ENCODE results near the gene CCL28. TPM values are rescaled to one million over a fixed set of nuclear protein-coding genes. Genes with fewer than 3 reads are reported as not detected.
"Not testable (repeated sequence)": the region's sequence is repeated elsewhere in the genome, so short reads cannot be mapped to it uniquely, and the experiment has no call there.

The CCL28 gene
- total and polyA plus RNA-seq, 2 donors (not counting 1 experiment from before 2014, with no cell fraction given) = 1.1 to 2.0 TPM

DNA sequence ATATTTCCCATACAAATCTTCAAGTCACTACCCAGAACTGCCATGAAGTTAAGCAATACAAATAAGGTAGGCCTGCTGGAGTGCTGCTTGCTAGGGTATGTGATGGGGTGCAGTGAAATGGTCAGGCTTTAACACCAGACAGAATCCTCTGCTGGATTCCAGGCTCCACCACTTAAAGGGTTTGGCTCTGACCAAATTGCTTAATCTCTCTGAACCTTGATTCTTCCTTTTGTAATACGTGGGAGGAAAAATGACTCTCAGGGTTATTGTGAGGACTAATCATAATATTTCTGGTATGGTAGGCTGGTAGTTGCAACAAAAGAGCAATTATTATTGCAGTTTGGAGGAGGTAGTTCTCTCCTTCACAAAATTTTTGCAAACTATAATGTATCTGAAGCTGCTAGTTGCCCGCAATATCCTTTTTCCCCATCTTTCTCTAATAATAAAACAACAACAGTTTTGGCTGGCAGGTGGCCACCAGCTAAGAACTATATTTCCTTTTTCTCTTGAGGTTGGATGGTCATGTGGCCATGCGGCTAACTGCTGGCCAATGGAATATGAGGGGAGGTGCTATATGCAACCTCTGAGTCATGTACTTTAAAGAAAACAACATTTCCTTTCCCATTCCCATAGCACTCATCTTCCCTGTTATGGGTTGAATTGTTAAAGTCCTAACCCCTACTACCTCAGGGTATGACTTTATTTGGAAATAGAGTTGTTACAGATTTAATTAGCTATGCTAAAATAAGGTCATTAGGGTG, 44.1 kb downstream of the CCL28 start:
- TF ChIP-seq EZH2 (IDR thresholded peaks at IDR 0.05; ENCODE audit: low read length, missing control alignments) = no peak
- TF ChIP-seq, protein P1, sequence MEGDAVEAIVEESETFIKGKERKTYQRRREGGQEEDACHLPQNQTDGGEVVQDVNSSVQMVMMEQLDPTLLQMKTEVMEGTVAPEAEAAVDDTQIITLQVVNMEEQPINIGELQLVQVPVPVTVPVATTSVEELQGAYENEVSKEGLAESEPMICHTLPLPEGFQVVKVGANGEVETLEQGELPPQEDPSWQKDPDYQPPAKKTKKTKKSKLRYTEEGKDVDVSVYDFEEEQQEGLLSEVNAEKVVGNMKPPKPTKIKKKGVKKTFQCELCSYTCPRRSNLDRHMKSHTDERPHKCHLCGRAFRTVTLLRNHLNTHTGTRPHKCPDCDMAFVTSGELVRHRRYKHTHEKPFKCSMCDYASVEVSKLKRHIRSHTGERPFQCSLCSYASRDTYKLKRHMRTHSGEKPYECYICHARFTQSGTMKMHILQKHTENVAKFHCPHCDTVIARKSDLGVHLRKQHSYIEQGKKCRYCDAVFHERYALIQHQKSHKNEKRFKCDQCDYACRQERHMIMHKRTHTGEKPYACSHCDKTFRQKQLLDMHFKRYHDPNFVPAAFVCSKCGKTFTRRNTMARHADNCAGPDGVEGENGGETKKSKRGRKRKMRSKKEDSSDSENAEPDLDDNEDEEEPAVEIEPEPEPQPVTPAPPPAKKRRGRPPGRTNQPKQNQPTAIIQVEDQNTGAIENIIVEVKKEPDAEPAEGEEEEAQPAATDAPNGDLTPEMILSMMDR (conservative IDR thresholded peaks at IDR 0.05 in 1 of 2, IDR thresholded peaks at IDR 0.05 in 1 of 2; ENCODE audit: low read depth in 1 of 2, low read length in 2 of 2) = no peak

DNA sequence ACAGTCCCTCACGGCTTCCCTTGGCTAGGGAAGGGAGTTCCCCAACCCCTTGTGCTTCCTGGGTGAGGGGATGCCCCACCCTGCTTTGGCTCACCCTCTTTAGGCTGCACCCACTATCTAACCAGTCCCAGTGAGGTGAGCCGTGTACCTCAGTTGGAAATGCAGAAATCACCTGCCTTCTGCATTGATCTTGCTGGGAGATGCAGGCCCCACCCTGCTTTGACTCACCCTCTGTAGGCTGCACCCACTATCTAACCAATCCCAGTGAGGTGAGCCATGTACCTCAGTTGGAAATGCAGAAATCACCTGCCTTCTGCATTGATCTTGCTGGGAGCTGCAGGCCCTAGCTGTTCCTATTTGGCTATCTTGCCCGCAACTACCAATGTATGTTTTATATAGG, 44.7 kb downstream of the CCL28 start:
- DNase-seq (ENCODE audit: low read depth in 2 of 2) = no peak
- Histone ChIP-seq H3K4me3 (replicated peaks in 1 of 4; ENCODE audit: control extremely low read depth in 1 of 4, insufficient read depth in 1 of 4, low read depth in 3 of 4, low read length in 4 of 4) (no peak overlapping the region), H3K9ac (ENCODE audit: insufficient read depth, low read length) (no peak overlapping the region), H2AFZ (ENCODE audit: low read length) (no peak overlapping the region), H3K27me3 (ENCODE audit: control insufficient read depth, insufficient read depth, low read length) (no peaks in the 10 kb centered on the region), H3K9me3 (ENCODE audit: control insufficient read depth, insufficient read depth, low read depth, low read length) (no peaks in the 10 kb centered on the region), H4K20me1 (ENCODE audit: control insufficient read depth, extremely low read depth, insufficient read depth, low read length) (no peaks in the 10 kb centered on the region), H3K4me2 (ENCODE audit: extremely low read depth, insufficient read depth, low read length) (no peak overlapping the region), H3K4me1 (ENCODE audit: control insufficient read depth, extremely low read depth, insufficient read depth, low read length) (no peaks in the 10 kb centered on the region), H3K79me2 (ENCODE audit: control insufficient read depth, insufficient read depth, low read length) (no peaks in the 10 kb centered on the region), H3K36me3 (ENCODE audit: control insufficient read depth, insufficient read depth, low read length) (no peaks in the 10 kb centered on the region), H3K27ac (ENCODE audit: insufficient read depth, low read length) (no peak overlapping the region)
- TF ChIP-seq, protein P1 (conservative IDR thresholded peaks at IDR 0.05 in 1 of 2, IDR thresholded peaks at IDR 0.05 in 1 of 2; ENCODE audit: low read depth in 1 of 2, low read length in 2 of 2) = no peak
- TF ChIP-seq EZH2 (IDR thresholded peaks at IDR 0.05; ENCODE audit: low read length, missing control alignments) = no peak

More for the DNA sequence above, 44.1 kb downstream of the CCL28 start:
- H3K79me2 ChIP-seq (ENCODE audit: control insufficient read depth, insufficient read depth, low read length) = no peaks in the 10 kb centered on the region
- no peaks in the 10 kb centered on the region for H3K27me3 ChIP-seq (ENCODE audit: control insufficient read depth, insufficient read depth, low read length)
- no peak overlapping the region for H2AFZ ChIP-seq (ENCODE audit: low read length)
- H3K9ac ChIP-seq (ENCODE audit: insufficient read depth, low read length) = no peak overlapping the region
- H3K27ac ChIP-seq (ENCODE audit: insufficient read depth, low read length) = no peak overlapping the region
- H3K4me3 ChIP-seq (replicated peaks in 1 of 4; ENCODE audit: control extremely low read depth in 1 of 4, insufficient read depth in 1 of 4, low read depth in 3 of 4, low read length in 4 of 4) = no peak overlapping the region
- no peaks in the 10 kb centered on the region for H3K36me3 ChIP-seq (ENCODE audit: control insufficient read depth, insufficient read depth, low read length)
- H3K4me1 ChIP-seq (ENCODE audit: control insufficient read depth, extremely low read depth, insufficient read depth, low read length) = no peaks in the 10 kb centered on the region
- DNase-seq (ENCODE audit: low read depth in 2 of 2) = peak in 1 of 2 donors; percentile 36
- H4K20me1 ChIP-seq (ENCODE audit: control insufficient read depth, extremely low read depth, insufficient read depth, low read length) = no peaks in the 10 kb centered on the region
- no peaks in the 10 kb centered on the region for H3K9me3 ChIP-seq (ENCODE audit: control insufficient read depth, insufficient read depth, low read depth, low read length)
- H3K4me2 ChIP-seq (ENCODE audit: extremely low read depth, insufficient read depth, low read length) = no peak overlapping the region

DNA sequence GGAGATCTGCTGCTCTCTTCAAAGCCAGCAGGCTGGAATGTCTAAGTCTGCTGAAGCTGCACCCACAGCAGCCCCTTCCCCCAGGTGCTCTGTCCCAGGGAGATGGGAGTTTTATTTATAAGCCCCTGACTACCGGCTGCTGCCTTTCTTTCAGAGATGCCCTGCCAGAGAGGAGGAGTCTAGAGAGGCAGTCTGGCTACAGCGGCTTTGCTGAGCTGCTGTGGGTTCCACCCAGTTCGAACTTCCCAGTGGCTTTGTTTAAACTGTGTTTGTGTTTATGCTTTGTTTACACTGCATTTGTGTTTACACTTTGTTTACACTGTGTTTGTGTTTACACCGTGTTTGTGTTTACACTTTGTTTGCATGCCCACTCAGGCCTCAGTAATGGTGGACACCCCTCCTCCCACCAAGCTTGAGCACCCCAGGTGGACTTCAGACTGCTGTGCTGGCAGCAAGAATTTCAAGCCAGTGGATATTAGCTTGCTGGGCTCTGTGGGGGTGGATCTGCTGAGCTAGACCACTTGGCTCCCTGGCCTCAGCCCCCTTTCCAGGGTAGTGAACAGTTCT, 45.4 kb downstream of the CCL28 start:
- H3K36me3 ChIP-seq (ENCODE audit: control insufficient read depth, insufficient read depth, low read length); DNase-seq (ENCODE audit: low read depth in 2 of 2); H2AFZ ChIP-seq (ENCODE audit: low read length); H3K4me3 ChIP-seq (replicated peaks in 1 of 4; ENCODE audit: control extremely low read depth in 1 of 4, insufficient read depth in 1 of 4, low read depth in 3 of 4, low read length in 4 of 4); H3K27ac ChIP-seq (ENCODE audit: insufficient read depth, low read length); H3K4me1 ChIP-seq (ENCODE audit: control insufficient read depth, extremely low read depth, insufficient read depth, low read length); H3K4me2 ChIP-seq (ENCODE audit: extremely low read depth, insufficient read depth, low read length); H3K27me3 ChIP-seq (ENCODE audit: control insufficient read depth, insufficient read depth, low read length); H3K79me2 ChIP-seq (ENCODE audit: control insufficient read depth, insufficient read depth, low read length); H3K9me3 ChIP-seq (ENCODE audit: control insufficient read depth, insufficient read depth, low read depth, low read length); H3K9ac ChIP-seq (ENCODE audit: insufficient read depth, low read length); H4K20me1 ChIP-seq (ENCODE audit: control insufficient read depth, extremely low read depth, insufficient read depth, low read length): not testable (repeated sequence)

DNA sequence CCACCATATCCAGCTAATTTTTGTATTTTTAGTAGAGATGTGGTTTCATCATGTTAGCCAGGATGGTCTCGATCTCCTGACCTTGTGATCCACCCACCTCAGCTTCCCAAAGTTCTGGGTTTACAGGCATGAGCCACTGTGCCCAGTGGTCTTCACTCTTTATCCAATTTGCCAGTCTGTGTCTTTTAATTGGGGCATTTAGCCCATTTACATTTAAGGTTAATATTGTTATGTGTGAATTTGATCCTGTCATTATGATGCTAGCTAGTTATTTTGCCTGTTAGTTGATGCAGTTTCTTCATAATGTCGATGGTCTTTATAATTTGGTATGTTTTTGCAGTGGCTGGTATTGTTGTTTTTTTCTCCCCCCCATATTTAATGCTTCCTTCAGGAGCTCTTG, 47.0 kb downstream of the CCL28 start:
- H3K79me2 ChIP-seq (ENCODE audit: control insufficient read depth, insufficient read depth, low read length); DNase-seq (ENCODE audit: low read depth in 2 of 2); H3K27ac ChIP-seq (ENCODE audit: insufficient read depth, low read length); H3K4me1 ChIP-seq (ENCODE audit: control insufficient read depth, extremely low read depth, insufficient read depth, low read length); H3K4me2 ChIP-seq (ENCODE audit: extremely low read depth, insufficient read depth, low read length); H3K27me3 ChIP-seq (ENCODE audit: control insufficient read depth, insufficient read depth, low read length); H3K36me3 ChIP-seq (ENCODE audit: control insufficient read depth, insufficient read depth, low read length); H2AFZ ChIP-seq (ENCODE audit: low read length); H4K20me1 ChIP-seq (ENCODE audit: control insufficient read depth, extremely low read depth, insufficient read depth, low read length); H3K4me3 ChIP-seq (replicated peaks in 1 of 4; ENCODE audit: control extremely low read depth in 1 of 4, insufficient read depth in 1 of 4, low read depth in 3 of 4, low read length in 4 of 4); H3K9ac ChIP-seq (ENCODE audit: insufficient read depth, low read length); H3K9me3 ChIP-seq (ENCODE audit: control insufficient read depth, insufficient read depth, low read depth, low read length): not testable (repeated sequence)

Measured in fibroblast of lung (primary cell).